IPS-15b (cell line): ENCODE data around the gene LRRC74B.
"Not testable (repeated sequence)": the region's sequence is repeated elsewhere in the genome, so short reads cannot be mapped to it uniquely, and the experiment has no call there.

Experiments
- H3K27me3 ChIP-seq: one replicate; pipeline ENCODE4 v1.6.1; 2013; ENCODE audit warnings: low read length; ENCODE audit not compliant: control insufficient read depth, insufficient read depth
- H3K36me3 ChIP-seq: one replicate; pipeline ENCODE4 v1.6.1; 2013; ENCODE audit warnings: low read length; ENCODE audit not compliant: control insufficient read depth, insufficient read depth
- H3K4me1 ChIP-seq: one replicate; pipeline ENCODE4 v1.6.1; 2013; ENCODE audit warnings: mild to moderate bottlenecking, low read length; ENCODE audit not compliant: control insufficient read depth, insufficient read depth
- H3K4me3 ChIP-seq: one replicate; pipeline ENCODE4 v1.5.1; 2013; ENCODE audit warnings: low read depth, low read length
- H3K9ac ChIP-seq: one replicate; pipeline ENCODE4 v1.6.1; 2013; ENCODE audit warnings: low read depth, mild to moderate bottlenecking, low read length
- H3K9me3 ChIP-seq: one replicate; pipeline ENCODE4 v1.6.1; 2013; ENCODE audit warnings: mild to moderate bottlenecking, low read length; ENCODE audit not compliant: control insufficient read depth, insufficient read depth

The LRRC74B gene

GRCh38 chr22:21029486-21030025, 16.2 kb upstream of the LRRC74B start:
- no peaks in the 10 kb centered on the region for H3K4me1 ChIP-seq
- no peak overlapping the region for H3K4me3 ChIP-seq
- peaks cover 23% of the 10 kb centered on the region for H3K27me3 ChIP-seq
- no peaks in the 10 kb centered on the region for H3K9me3 ChIP-seq
- no peaks in the 10 kb centered on the region for H3K36me3 ChIP-seq
- no peak overlapping the region for H3K9ac ChIP-seq

- Histone ChIP-seq H3K9me3 (no peaks in the 10 kb centered on the region), H3K27me3 (peaks cover 23% of the 10 kb centered on the region), H3K36me3 (no peaks in the 10 kb centered on the region), H3K4me1 (no peaks in the 10 kb centered on the region), H3K4me3 (no peak overlapping the region), H3K9ac (no peak overlapping the region)
Observed at GRCh38 chr22:21030032-21030431, 15.7 kb upstream of the LRRC74B start.

- Histone ChIP-seq H3K27me3 (peaks cover 23% of the 10 kb centered on the region), H3K4me3 (no peak overlapping the region), H3K9me3 (no peaks in the 10 kb centered on the region)
Observed at GRCh38 chr22:21030621-21031544, 14.9 kb upstream of the LRRC74B start.

GRCh38 chr22:21031545-21032036, 14.2 kb upstream of the LRRC74B start:
- Histone ChIP-seq H3K9me3 (no peaks in the 10 kb centered on the region), H3K4me3 (peak overlapping the region; percentile 54), H3K27me3 (peaks cover 23% of the 10 kb centered on the region), H3K36me3 (no peaks in the 10 kb centered on the region), H3K4me1 (no peaks in the 10 kb centered on the region), H3K9ac (no peak overlapping the region)

More at GRCh38 chr22:21030621-21031544, 14.9 kb upstream of the LRRC74B start:
- no peak overlapping the region for H3K9ac ChIP-seq
- no peaks in the 10 kb centered on the region for H3K4me1 ChIP-seq
- no peaks in the 10 kb centered on the region for H3K36me3 ChIP-seq

- Histone ChIP-seq H3K9me3 (no peaks in the 10 kb centered on the region), H3K36me3 (no peaks in the 10 kb centered on the region), H3K4me1 (no peaks in the 10 kb centered on the region), H3K4me3 (peak within 1 kb of the TSS; percentile 54), H3K27me3 (peaks cover 23% of the 10 kb centered on the region), H3K9ac (peak within 1 kb of the TSS; percentile 12)
Observed at GRCh38 chr22:21032037-21032867, 13.5 kb upstream of the LRRC74B start, which contains the start of gene SLC7A4. Gene SLC7A4, minus strand, starts transcription at chr22:21032561. Its CDS starts 749 bp downstream, at chr22:21031812.

GRCh38 chr22:21032868-21033688, 12.7 kb upstream of the LRRC74B start:
- Histone ChIP-seq H3K9me3 (no peaks in the 10 kb centered on the region), H3K9ac (no peak overlapping the region), H3K4me3 (peak overlapping the region; percentile 54), H3K27me3 (peaks cover 23% of the 10 kb centered on the region), H3K4me1 (no peaks in the 10 kb centered on the region), H3K36me3 (no peaks in the 10 kb centered on the region)

GRCh38 chr22:21033895-21034294, 11.9 kb upstream of the LRRC74B start:
- Histone ChIP-seq H3K4me3 (no peak overlapping the region), H3K27me3 (peaks cover 23% of the 10 kb centered on the region), H3K9ac (no peak overlapping the region), H3K36me3 (no peaks in the 10 kb centered on the region), H3K4me1 (no peaks in the 10 kb centered on the region), H3K9me3 (no peaks in the 10 kb centered on the region)

GRCh38 chr22:21034989-21035388, 10.8 kb upstream of the LRRC74B start:
- Histone ChIP-seq H3K9me3 (no peaks in the 10 kb centered on the region), H3K27me3 (peaks cover 23% of the 10 kb centered on the region), H3K4me3 (no peak overlapping the region), H3K9ac (no peak overlapping the region), H3K36me3 (no peaks in the 10 kb centered on the region), H3K4me1 (no peaks in the 10 kb centered on the region)

GRCh38 chr22:21038405-21038804, 7.3 kb upstream of the LRRC74B start:
- H3K27me3 ChIP-seq: peaks cover 6% of the 10 kb centered on the region
- H3K9me3 ChIP-seq: no peaks in the 10 kb centered on the region
- no peak overlapping the region for H3K4me3 ChIP-seq
- H3K9ac ChIP-seq: no peak overlapping the region
- H3K36me3 ChIP-seq: no peaks in the 10 kb centered on the region
- H3K4me1 ChIP-seq: no peaks in the 10 kb centered on the region

GRCh38 chr22:21039158-21039557, 6.6 kb upstream of the LRRC74B start:
- not testable (repeated sequence) for H3K9me3 ChIP-seq, H3K9ac ChIP-seq, H3K27me3 ChIP-seq, H3K36me3 ChIP-seq, H3K4me1 ChIP-seq, H3K4me3 ChIP-seq

GRCh38 chr22:21041937-21042336, 3.8 kb upstream of the LRRC74B start:
- peaks cover 2% of the 10 kb centered on the region for H3K4me1 ChIP-seq
- H3K9ac ChIP-seq: no peak overlapping the region
- no peak overlapping the region for H3K4me3 ChIP-seq
- peaks cover 4% of the 10 kb centered on the region for H3K27me3 ChIP-seq
- H3K36me3 ChIP-seq: no peaks in the 10 kb centered on the region
- no peaks in the 10 kb centered on the region for H3K9me3 ChIP-seq
